MM.1S (cell line): Measurements from ENCODE around the gene STK39.

Experiments used
- DNase-seq: peaks from one replicate; pipeline ENCODE4 v3.0.0-alpha.2; 2015
- H2AFZ ChIP-seq: fragments of 300-600 bp; sonication (generic); 2 replicates; pipeline ENCODE4 v1.6.0; 2016; ENCODE audit warnings: antibody characterized with exemption, low read length
- H3F3A ChIP-seq: fragments of 300-600 bp; sonication (generic); 2 replicates; pipeline ENCODE4 v1.6.1; 2016; ENCODE audit warnings: mild to moderate bottlenecking, antibody characterized with exemption, low read length, moderate library complexity, mixed read lengths; ENCODE audit not compliant: insufficient read depth
- H3K27ac ChIP-seq: fragments of 300-600 bp; sonication (generic); 2 replicates; pipeline ENCODE4 v1.5.1; 2016; ENCODE audit warnings: mild to moderate bottlenecking, low read length
- H3K27me3 ChIP-seq: fragments of 300-600 bp; sonication (generic); replicated peaks from 2 replicates; pipeline ENCODE4 v1.6.0; 2016; ENCODE audit warnings: low read length; ENCODE audit not compliant: insufficient read depth
- H3K36me3 ChIP-seq: fragments of 300-600 bp; sonication (generic); replicated peaks from 2 replicates; pipeline ENCODE4 v1.6.1; 2016; ENCODE audit warnings: mild to moderate bottlenecking, low read length, mixed read lengths; ENCODE audit not compliant: insufficient read depth
- H3K4me1 ChIP-seq: fragments of 300-600 bp; sonication (generic); 2 replicates; pipeline ENCODE4 v1.6.1; 2016; ENCODE audit warnings: low read length, mixed read lengths
- H3K4me2 ChIP-seq: fragments of 300-600 bp; sonication (generic); 2 replicates; pipeline ENCODE4 v1.6.0; 2016; ENCODE audit warnings: low read depth, low read length
- H3K4me3 ChIP-seq: fragments of 300-600 bp; sonication (generic); 2 replicates; pipeline ENCODE4 v1.5.1; 2016; ENCODE audit warnings: low read length, mixed read lengths
- H3K79me2 ChIP-seq: fragments of 300-600 bp; sonication (generic); 2 replicates; pipeline ENCODE4 v1.6.1; 2016; ENCODE audit warnings: mixed run types, low read length, mixed read lengths
- H3K9ac ChIP-seq: fragments of 300-600 bp; sonication (generic); 2 replicates; pipeline ENCODE4 v1.6.1; 2016; ENCODE audit warnings: low read length, mixed read lengths
- H3K9me2 ChIP-seq: fragments of 300-600 bp; sonication (generic); replicated peaks from 2 replicates; pipeline ENCODE4 v1.6.1; 2016; ENCODE audit warnings: mild to moderate bottlenecking, low read length, mixed read lengths; ENCODE audit not compliant: insufficient read depth
- H3K9me3 ChIP-seq: fragments of 300-600 bp; sonication (generic); replicated peaks from 2 replicates; pipeline ENCODE4 v1.6.1; 2016; ENCODE audit warnings: mild to moderate bottlenecking, low read length, mixed read lengths; ENCODE audit not compliant: insufficient read depth
- H4K20me1 ChIP-seq: fragments of 300-600 bp; sonication (generic); 2 replicates; pipeline ENCODE4 v1.6.1; 2016; ENCODE audit warnings: mild to moderate bottlenecking, low read length, moderate library complexity, mixed read lengths; ENCODE audit not compliant: insufficient read depth
- CTCF ChIP-seq: fragments of 300-600 bp; sonication (generic); IDR thresholded peaks from 2 replicates; pipeline ENCODE4 v1.5.1; 2016; ENCODE audit warnings: antibody characterized with exemption, low read length, mixed read lengths
- EZH2 ChIP-seq: fragments of 300-600 bp; sonication (generic); optimal IDR thresholded peaks from 2 replicates; pipeline ENCODE3; 2017; ENCODE audit warnings: low read depth, mild to moderate bottlenecking, antibody characterized with exemption, low read length, mixed read lengths
- EZH2phosphoT487 ChIP-seq: fragments of 300-600 bp; sonication (generic); IDR thresholded peaks from 2 replicates; pipeline ENCODE4 v1.6.1; 2018; ENCODE audit warnings: antibody characterized with exemption, low read length

The STK39 gene

GRCh38 chr2:168052773-168053172, 194.6 kb downstream of the STK39 start:
- Histone ChIP-seq H3K4me3 (no peak overlapping the region), H3K79me2 (no peaks in the 10 kb centered on the region), H3K27me3 (no peaks in the 10 kb centered on the region), H3K27ac (no peak overlapping the region), H4K20me1 (no peaks in the 10 kb centered on the region), H2AFZ (no peak overlapping the region), H3K36me3 (no peaks in the 10 kb centered on the region), H3K4me2 (no peak overlapping the region), H3K9ac (no peak overlapping the region), H3F3A (no peaks in the 10 kb centered on the region), H3K9me2 (no peaks in the 10 kb centered on the region), H3K4me1 (no peaks in the 10 kb centered on the region), H3K9me3 (no peaks in the 10 kb centered on the region)
- TF ChIP-seq CTCF = no peak
- no peak for TF ChIP-seq EZH2
- TF ChIP-seq EZH2phosphoT487 = no peak
- DNase-seq = no peak

- Histone ChIP-seq H2AFZ (no peak overlapping the region), H3K4me3 (no peak overlapping the region), H3K36me3 (no peaks in the 10 kb centered on the region), H3K79me2 (no peaks in the 10 kb centered on the region), H3K9me2 (no peaks in the 10 kb centered on the region), H4K20me1 (no peaks in the 10 kb centered on the region), H3K27ac (no peak overlapping the region), H3K27me3 (no peaks in the 10 kb centered on the region), H3F3A (no peaks in the 10 kb centered on the region), H3K9ac (no peak overlapping the region), H3K4me1 (no peaks in the 10 kb centered on the region), H3K9me3 (no peaks in the 10 kb centered on the region), H3K4me2 (no peak overlapping the region)
- no peak for TF ChIP-seq EZH2phosphoT487
- TF ChIP-seq EZH2 = no peak
- TF ChIP-seq CTCF = no peak
- DNase-seq = no peak
Measured at GRCh38 chr2:168050377-168050776, 197.0 kb downstream of the STK39 start.

GRCh38 chr2:168049609-168050008, 197.8 kb downstream of the STK39 start:
- H3K4me2 ChIP-seq = no peak overlapping the region
- H3K27ac ChIP-seq = no peak overlapping the region
- H3K9ac ChIP-seq = no peak overlapping the region
- H3K36me3 ChIP-seq = no peaks in the 10 kb centered on the region
- H3F3A ChIP-seq = no peaks in the 10 kb centered on the region
- no peaks in the 10 kb centered on the region for H3K27me3 ChIP-seq
- no peaks in the 10 kb centered on the region for H3K79me2 ChIP-seq
- H2AFZ ChIP-seq = no peak overlapping the region
- H3K4me3 ChIP-seq = no peak overlapping the region
- H3K4me1 ChIP-seq = 0 out of 2 replicates have a peak, but pooled peaks cover 3% of the 10 kb centered on the region
- H3K9me2 ChIP-seq = no peaks in the 10 kb centered on the region
- H4K20me1 ChIP-seq = no peaks in the 10 kb centered on the region
- TF ChIP-seq CTCF (no peak), EZH2phosphoT487 (no peak), EZH2 (no peak)
- DNase-seq = no peak
- no peaks in the 10 kb centered on the region for H3K9me3 ChIP-seq
